GM18505 (cell line): Measurements from ENCODE around the gene TIGD6.
A peak's percentile ranks its signal among the peaks of the same experiment; 100 is the strongest.

Source experiments
- ATAC-seq: cut with Tn5 transposase; IDR thresholded peaks from one replicate; pipeline ENCODE4 v1.9.1; 2021; ENCODE audit not compliant: unreplicated experiment
- POLR2A ChIP-seq: IDR thresholded peaks from 4 replicates; pipeline ENCODE4 v1.6.1; 2011; ENCODE audit warnings: borderline replicate concordance; ENCODE audit not compliant: insufficient read depth, insufficient read length; ENCODE audit errors: extremely low read depth

TIGD6 gene

DNA sequence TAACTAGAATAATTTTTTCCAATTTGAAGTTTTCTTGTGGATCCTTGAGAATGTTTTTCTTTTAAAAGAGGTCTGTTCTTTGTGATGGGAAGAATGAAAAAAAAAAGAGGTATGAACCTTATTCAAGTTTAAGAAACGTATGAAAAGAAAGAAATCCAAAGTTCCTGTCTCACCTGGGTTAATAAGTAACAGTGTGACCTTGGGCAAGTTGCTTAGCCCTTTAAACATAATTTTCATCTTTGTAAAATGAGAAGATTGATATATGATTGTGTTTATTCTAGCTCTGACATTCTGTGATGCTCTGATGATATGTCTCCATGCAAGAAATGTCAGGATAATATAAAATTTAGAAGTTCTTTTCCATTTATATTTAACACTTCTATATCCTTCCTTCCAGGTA is 20.6 kb downstream of the TIGD6 start:
- no peak for TF ChIP-seq POLR2A
- no peak for ATAC-seq

DNA sequence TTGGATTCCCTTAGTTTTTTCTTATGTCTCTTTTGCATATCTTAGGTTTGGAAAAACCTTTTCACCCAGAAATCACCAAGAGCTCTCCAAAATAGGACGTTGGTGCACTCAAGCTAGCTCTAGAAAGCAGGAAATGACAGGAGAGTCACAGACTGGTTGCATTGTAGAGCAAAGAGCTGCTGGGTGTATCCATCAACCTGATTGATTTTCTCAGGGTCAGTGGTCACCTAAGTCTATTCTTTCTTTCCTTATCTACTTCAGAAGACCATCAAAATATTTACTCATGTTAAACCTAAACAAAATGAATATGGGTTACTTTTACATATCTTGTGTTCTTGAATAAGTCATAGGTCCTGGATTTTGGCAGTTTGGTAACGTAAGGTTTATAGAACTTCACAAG is 25.0 kb downstream of the TIGD6 start:
- no peak for ATAC-seq
- no peak for TF ChIP-seq POLR2A

GRCh38 chr5:149969181-149969930 is 31.1 kb downstream of the TIGD6 start:
- ATAC-seq, result no peak
- no peak for TF ChIP-seq POLR2A

GRCh38 chr5:149966946-149967345 is 33.5 kb downstream of the TIGD6 start:
- ATAC-seq, result no peak
- TF ChIP-seq POLR2A, result no peak

DNA sequence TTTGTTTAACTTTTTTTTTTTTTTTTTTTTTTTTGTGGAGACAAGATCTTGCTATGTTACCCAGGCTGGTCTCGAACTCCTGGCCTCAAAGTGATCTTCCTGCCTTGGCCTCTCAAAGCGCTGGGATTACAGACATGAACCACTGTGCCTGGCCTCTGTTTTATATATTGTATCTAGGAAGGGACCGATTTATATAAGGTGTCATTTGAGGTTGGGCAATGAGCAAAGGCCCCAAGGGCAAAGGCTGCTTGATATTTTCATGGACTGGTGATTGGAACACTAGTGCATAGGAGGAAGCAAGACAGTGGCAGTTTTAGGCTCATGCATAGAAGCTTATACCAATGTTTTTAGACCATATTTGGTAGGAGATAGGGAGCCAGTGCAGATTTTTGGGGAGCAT is 36.7 kb downstream of the TIGD6 start:
- no peak for ATAC-seq
- TF ChIP-seq POLR2A, result no peak

DNA sequence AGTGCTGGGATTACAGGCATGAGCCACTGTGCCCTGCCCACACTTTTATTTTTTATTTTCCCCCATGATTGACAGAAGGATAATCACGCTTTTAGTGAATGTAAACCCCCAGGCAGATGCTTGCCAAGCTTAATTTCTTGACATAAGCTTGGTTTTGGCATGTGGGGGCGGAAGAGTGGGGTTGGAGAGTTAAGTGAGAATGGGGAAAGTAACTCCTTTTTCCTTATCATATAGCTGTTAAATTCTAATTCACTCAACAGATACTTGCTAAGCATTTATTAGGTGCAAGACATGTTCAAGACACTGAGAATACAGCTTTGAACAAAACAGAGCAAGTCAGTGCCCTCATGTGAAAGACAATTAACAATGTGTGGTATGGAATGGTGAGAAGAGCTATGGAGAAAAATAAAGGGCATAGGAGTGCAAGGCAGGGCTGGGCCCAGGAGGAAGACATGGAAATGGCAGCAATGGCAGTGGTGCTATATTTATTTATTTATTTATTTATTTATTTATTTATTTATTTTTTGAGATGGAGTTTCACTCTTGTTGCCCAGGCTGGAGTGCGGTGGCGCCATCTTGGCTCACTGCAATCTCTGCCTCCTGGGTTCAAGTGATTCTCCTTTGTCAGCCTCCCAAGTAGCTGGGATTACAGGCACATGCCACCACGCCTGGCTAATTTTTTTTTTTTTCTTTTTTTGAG is 37.7 kb downstream of the TIGD6 start:
- no peak for TF ChIP-seq POLR2A
- no peak for ATAC-seq

DNA sequence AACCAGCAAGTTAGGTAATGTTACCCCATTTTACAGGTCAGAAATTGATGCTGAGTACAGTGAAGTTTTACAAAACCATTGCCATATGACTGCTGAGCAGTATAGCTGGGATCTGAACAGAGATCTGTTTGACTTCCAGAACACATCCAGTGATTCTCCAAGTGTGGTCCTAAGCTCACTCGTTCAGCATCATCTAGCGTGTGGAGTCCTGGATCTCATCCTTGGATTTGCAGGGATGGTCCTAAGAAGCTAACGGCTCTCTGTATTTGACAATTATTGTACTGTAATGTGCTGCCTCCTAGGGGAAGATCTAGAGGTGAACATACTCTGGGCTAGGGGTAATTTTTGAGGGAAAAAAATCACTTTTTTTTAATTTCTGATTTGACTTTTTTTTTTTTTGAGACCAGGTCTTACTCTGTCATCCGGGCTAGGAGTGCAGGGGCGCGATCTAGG is 38.5 kb downstream of the TIGD6 start:
- no peak for TF ChIP-seq POLR2A
- ATAC-seq, result no peak

- ATAC-seq, result no peak
- no peak for TF ChIP-seq POLR2A
Observed at GRCh38 chr5:149961186-149961685, 39.2 kb downstream of the TIGD6 start.

- TF ChIP-seq POLR2A, result peak; percentile 97
- ATAC-seq, result peak; percentile 98
Observed at GRCh38 chr5:149960272-149961185, 39.9 kb downstream of the TIGD6 start, which contains the start of gene SLC26A2. Gene SLC26A2, plus strand, starts transcription at chr5:149960758. Its CDS starts 16,895 bp downstream, at chr5:149977653.

- no peak for ATAC-seq
- TF ChIP-seq POLR2A, result peak; percentile 13
Observed at GRCh38 chr5:149959406-149960236, 40.8 kb downstream of the TIGD6 start.

DNA sequence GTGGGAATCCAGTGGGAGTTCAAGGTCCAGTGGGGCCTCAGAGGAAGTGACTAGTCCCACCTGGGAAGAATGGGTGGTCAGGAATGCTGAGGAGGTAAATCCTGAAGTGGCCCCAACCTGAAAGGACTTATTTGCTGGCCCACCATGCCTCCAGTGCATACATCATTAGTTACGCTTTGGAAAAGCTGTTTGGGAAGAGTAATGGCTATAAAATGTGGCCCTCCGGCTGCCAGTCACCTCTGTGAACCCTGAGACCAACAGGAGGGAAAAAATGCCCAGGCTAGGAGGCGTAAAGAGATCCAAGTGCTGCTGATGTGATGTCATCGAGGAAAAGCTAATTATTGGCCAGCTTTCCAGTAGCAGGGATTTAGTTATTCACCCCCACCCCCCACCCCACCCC is 42.6 kb downstream of the TIGD6 start:
- no peak for ATAC-seq
- no peak for TF ChIP-seq POLR2A

DNA sequence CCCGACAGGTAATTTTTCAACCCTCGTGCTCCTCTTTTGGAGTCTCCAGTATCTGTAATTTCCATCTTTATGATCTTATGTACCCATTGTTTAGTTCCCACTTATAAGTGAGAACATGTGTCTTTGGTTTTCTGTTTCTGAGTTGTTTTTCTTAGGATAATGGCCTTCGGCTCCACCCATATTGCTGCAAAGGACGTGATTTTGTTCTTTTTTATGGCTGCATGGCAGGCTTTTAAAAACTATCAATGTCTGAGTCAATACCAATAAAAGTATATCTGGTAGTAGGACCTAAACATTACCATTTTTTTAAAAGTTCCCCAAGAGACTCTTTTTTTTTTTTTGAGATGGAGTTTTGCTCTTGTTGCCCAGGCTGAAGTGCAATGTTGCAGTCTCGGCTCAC is 43.8 kb downstream of the TIGD6 start:
- TF ChIP-seq POLR2A, result no peak
- no peak for ATAC-seq
